ENCODE results near the gene C1orf159.

Gene C1orf159

DNA sequence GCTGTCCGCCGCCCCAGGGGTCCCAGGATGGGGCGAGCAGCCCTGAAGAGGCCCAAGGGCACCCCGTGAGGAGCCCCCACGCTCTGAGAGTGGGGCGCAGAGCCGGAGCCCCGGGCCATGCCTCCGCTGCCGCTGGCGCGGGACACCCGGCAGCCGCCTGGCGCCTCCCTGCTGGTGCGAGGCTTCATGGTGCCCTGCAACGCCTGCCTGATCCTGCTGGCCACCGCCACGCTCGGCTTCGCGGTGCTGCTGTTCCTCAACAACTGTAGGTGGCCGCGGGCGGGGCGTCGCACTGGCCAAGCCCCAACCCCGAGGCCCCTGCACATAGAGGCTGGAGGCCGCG is 81.5 kb downstream of the C1orf159 start:
- no peak for DNase-seq (ENCODE audit: extremely low spot score)
- POLR2A ChIA-PET = no interaction called here

DNA sequence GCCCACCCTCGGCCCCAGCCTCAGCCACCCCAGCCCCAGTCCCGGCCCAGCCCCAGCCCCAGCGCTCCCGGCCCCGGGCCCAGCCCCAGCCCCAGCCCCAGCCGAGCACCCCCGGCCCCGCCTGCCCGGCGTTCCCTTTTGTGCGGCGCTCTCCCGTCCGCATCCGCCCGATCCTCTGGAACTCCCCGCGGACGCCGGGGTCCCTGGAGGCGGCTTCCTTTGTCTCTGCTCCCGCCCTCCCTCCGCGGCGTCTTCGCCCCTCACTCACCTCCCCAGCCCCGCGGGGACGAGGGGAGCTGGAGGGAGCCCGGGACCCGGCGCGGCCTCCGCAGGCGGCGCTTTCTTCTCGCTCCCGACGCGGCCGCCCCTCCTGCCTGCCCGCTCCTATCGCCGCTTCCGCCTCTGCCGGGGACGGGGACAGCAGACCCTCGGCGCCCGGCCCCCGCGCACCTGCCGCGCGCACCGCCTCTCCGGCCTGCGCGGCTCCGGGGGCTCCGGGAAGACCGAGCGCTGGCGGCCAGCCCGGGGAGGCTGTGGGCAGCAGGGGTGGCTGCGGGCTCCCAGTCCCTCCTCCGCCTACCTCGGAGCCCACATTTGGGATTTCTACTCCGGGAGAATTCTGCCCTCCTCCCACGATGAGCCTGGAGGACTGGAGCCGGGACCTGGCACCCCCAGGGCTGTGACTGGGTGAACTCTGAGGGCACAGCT is 82.0 kb downstream of the C1orf159 start:
- DNase-seq (ENCODE audit: extremely low spot score) = no peak
- ChIA-PET CTCF (interaction anchor here (0.7 to 4.0 kb wide), 22 partner anchors 12 to 258 kb away, joined by 3 to 43 read pairs (median 4); partner anchors contain the start of genes AGRN, C1orf159, ISG15 and PERM1), POLR2A (interaction anchor here (1.1 kb wide), 1 partner anchor 29 kb away, joined by 3 read pairs; no protein-coding TSS in a partner anchor)
- TF ChIP-seq, protein P1, sequence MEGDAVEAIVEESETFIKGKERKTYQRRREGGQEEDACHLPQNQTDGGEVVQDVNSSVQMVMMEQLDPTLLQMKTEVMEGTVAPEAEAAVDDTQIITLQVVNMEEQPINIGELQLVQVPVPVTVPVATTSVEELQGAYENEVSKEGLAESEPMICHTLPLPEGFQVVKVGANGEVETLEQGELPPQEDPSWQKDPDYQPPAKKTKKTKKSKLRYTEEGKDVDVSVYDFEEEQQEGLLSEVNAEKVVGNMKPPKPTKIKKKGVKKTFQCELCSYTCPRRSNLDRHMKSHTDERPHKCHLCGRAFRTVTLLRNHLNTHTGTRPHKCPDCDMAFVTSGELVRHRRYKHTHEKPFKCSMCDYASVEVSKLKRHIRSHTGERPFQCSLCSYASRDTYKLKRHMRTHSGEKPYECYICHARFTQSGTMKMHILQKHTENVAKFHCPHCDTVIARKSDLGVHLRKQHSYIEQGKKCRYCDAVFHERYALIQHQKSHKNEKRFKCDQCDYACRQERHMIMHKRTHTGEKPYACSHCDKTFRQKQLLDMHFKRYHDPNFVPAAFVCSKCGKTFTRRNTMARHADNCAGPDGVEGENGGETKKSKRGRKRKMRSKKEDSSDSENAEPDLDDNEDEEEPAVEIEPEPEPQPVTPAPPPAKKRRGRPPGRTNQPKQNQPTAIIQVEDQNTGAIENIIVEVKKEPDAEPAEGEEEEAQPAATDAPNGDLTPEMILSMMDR (IDR thresholded peaks at IDR 0.05; ENCODE audit: control extremely low read depth, extremely low read depth, low read depth, missing control alignments) = no peak

More for the DNA sequence above, 81.5 kb downstream of the C1orf159 start:
- TF ChIP-seq, protein P1 (IDR thresholded peaks at IDR 0.05; ENCODE audit: control extremely low read depth, extremely low read depth, low read depth, missing control alignments) = no peak
- CTCF ChIA-PET = interaction anchor here (0.8 to 4.0 kb wide), 6 partner anchors 25 to 258 kb away, joined by 3 to 43 read pairs (median 4); no protein-coding TSS in a partner anchor

DNA sequence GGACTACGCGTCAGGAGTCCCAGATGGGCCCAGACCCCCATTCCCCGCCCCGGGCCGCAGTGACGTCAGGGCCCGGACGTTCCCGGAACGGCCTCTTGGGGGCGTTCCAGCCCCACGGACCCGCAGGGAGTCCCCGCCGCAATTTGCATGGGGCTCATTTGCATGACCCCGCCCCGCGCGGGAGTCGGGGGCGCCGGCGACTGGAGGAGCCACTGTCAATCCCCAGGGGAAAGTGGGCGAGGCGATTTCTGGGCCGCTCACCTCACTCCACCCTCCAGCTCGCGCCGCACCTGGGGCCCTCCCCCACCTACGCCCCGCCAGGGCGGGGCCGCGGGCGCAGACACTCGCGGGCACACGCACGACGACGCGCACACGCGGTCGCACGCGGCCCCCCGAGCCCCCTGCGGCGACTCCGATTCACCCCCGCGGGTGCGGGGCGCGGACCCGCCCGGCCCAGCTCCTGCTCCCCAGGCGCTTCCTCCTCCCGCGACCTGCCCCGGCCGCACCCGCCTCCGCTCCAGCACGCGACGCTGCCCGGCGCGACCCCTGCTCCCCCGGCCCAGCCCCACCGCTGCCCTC is 82.8 kb downstream of the C1orf159 start:
- DNase-seq (ENCODE audit: extremely low spot score) = peak; percentile 97
- POLR2A ChIA-PET = interaction anchor here (1.1 kb wide), 1 partner anchor 29 kb away, joined by 3 read pairs; no protein-coding TSS in a partner anchor
- TF ChIP-seq, protein P1 (IDR thresholded peaks at IDR 0.05; ENCODE audit: control extremely low read depth, extremely low read depth, low read depth, missing control alignments) = peak; percentile 90
- CTCF ChIA-PET = interaction anchor here (0.7 to 4.0 kb wide), 24 partner anchors 9 to 259 kb away, joined by 3 to 43 read pairs (median 4); partner anchors contain the start of genes AGRN, C1orf159, ISG15 and PERM1

DNA sequence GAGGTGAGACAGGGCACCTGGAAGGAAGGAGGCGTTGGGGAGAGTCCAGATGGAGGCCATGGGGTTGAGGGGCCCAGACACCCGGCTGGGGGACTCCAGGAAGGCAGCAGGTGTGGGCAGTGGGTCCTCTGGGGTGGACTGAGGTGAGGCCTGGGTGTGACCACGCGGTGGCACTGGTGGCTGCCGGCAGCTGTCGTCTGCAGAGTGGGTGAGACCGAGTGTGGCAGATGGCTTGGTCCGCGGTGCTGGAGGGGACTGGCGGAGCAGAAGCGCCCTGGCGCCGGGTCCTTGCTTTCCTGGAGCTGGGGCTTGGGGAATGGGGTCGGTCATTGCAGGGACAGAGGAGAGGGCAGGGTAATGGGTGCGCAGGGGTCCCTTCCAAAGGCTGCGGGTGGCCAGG is 83.5 kb downstream of the C1orf159 start:
- DNase-seq (ENCODE audit: extremely low spot score) = no peak
- ChIA-PET POLR2A (interaction anchor here (1.1 kb wide), 1 partner anchor 30 kb away, joined by 3 read pairs; no protein-coding TSS in a partner anchor), CTCF (interaction anchor here (0.6 to 4.0 kb wide), 22 partner anchors 8 to 260 kb away, joined by 3 to 43 read pairs (median 4); partner anchors contain the start of genes AGRN, C1orf159, ISG15 and PERM1)
- TF ChIP-seq, protein P1 (IDR thresholded peaks at IDR 0.05; ENCODE audit: control extremely low read depth, extremely low read depth, low read depth, missing control alignments) = peak; percentile 25
